WTC11 (cell line): ENCODE results near the gene DAD1. TPM values are rescaled to one million over a fixed set of nuclear protein-coding genes. Genes with fewer than 3 reads are reported as not detected.

Experiments
- ATAC-seq: fragments of 200-7000 bp; cut with Tn5 transposase; 2 replicates; pipeline ENCODE4 v1.10.0; 2021; ENCODE audit warnings: mild to moderate bottlenecking, moderate library complexity
- CTCF ChIA-PET: fragments of 300-600 bp; sonication (Branson Sonifier 250); formaldehyde crosslinking; loops from one replicate; lab custom pipeline; 2021; ENCODE audit warnings: antibody characterized with exemption; lab: Charles Lee
- POLR2A ChIA-PET: fragments of 350-600 bp; sonication (Branson Sonifier 250); formaldehyde crosslinking; loops from one replicate; lab custom pipeline; 2021; ENCODE audit warnings: antibody characterized with exemption; lab: Charles Lee
- DNase-seq: peaks from one replicate; pipeline ENCODE4 v3.0.0; 2021; ENCODE audit warnings: low spot score
- H3K27ac Mint-ChIP-seq: 2 replicates; pipeline ENCODE4 v1.8.0; 2021; ENCODE audit warnings: mixed read lengths
- H3K27me3 Mint-ChIP-seq: 2 replicates; pipeline ENCODE4 v1.8.0; 2021; ENCODE audit warnings: low read depth, mild to moderate bottlenecking, moderate library complexity, mixed read lengths
- H3K36me3 Mint-ChIP-seq: 2 replicates; pipeline ENCODE4 v1.8.0; 2021; ENCODE audit warnings: mixed read lengths
- H3K4me1 Mint-ChIP-seq: 2 replicates; pipeline ENCODE4 v1.8.0; 2022; ENCODE audit warnings: mixed read lengths
- H3K4me3 Mint-ChIP-seq: 2 replicates; pipeline ENCODE4 v1.8.0; 2021; ENCODE audit warnings: mild to moderate bottlenecking, moderate library complexity, mixed read lengths
- H3K9me3 Mint-ChIP-seq: 2 replicates; pipeline ENCODE4 v1.8.0; 2021; ENCODE audit warnings: mixed read lengths
- ATF1 ChIP-seq: sonication (generic); formaldehyde crosslinking; IDR thresholded peaks from 2 replicates; pipeline ENCODE4 v1.8.1; 2023; ENCODE audit warnings: mild to moderate bottlenecking, moderate library complexity, missing genetic modification reagents
- CREM ChIP-seq: sonication (generic); formaldehyde crosslinking; IDR thresholded peaks from 2 replicates; pipeline ENCODE4 v1.8.1; 2022; ENCODE audit warnings: mild to moderate bottlenecking, missing genetic modification reagents, moderate library complexity
- ELF4 ChIP-seq: sonication (generic); formaldehyde crosslinking; IDR thresholded peaks from 2 replicates; pipeline ENCODE4 v1.8.1; 2022; ENCODE audit warnings: low read depth, mild to moderate bottlenecking, moderate library complexity, missing genetic modification reagents
- KAT7 ChIP-seq: sonication (generic); formaldehyde crosslinking; IDR thresholded peaks from 2 replicates; pipeline ENCODE4 v1.8.1; 2023; ENCODE audit warnings: missing genetic modification reagents, mild to moderate bottlenecking, borderline replicate concordance
- MYBL2 ChIP-seq: sonication (generic); formaldehyde crosslinking; IDR thresholded peaks from 2 replicates; pipeline ENCODE4 v1.8.1; 2023; ENCODE audit warnings: mild to moderate bottlenecking, moderate library complexity, missing genetic modification reagents
- NR2C2 ChIP-seq: sonication (generic); formaldehyde crosslinking; IDR thresholded peaks from 2 replicates; pipeline ENCODE4 v1.8.0; 2022; ENCODE audit warnings: mild to moderate bottlenecking, missing genetic modification reagents
- SP1 ChIP-seq: sonication (generic); formaldehyde crosslinking; conservative IDR thresholded peaks from 2 replicates; pipeline ENCODE4 v1.8.1; 2022; ENCODE audit warnings: missing genetic modification reagents
- TCF7 ChIP-seq: sonication (generic); formaldehyde crosslinking; IDR thresholded peaks from 2 replicates; pipeline ENCODE4 v1.8.0; 2022; ENCODE audit warnings: mild to moderate bottlenecking, low read depth, missing genetic modification reagents, moderate library complexity
- ZBTB21 ChIP-seq: sonication (generic); formaldehyde crosslinking; IDR thresholded peaks from 2 replicates; pipeline ENCODE4 v1.8.1; 2023; ENCODE audit warnings: mild to moderate bottlenecking, missing genetic modification reagents, borderline replicate concordance
- ZNF219 ChIP-seq: sonication (generic); formaldehyde crosslinking; IDR thresholded peaks from 2 replicates; pipeline ENCODE4 v1.8.0; 2023; ENCODE audit warnings: missing genetic modification reagents, mild to moderate bottlenecking, borderline replicate concordance
- ZNF317 ChIP-seq: sonication (generic); formaldehyde crosslinking; IDR thresholded peaks from 2 replicates; pipeline ENCODE4 v1.8.1; 2023; ENCODE audit warnings: low read depth, mild to moderate bottlenecking, moderate library complexity, missing genetic modification reagents, borderline replicate concordance
- total RNA-seq: library from RNA; stranded (reverse); gene quantifications from 3 replicates; pipeline ENCODE4 v1.2.3, GENCODE V29; 2021
- TF ChIP-seq, protein P1 (sequence below): sonication (generic); formaldehyde crosslinking; conservative IDR thresholded peaks from 2 replicates; pipeline ENCODE4 v1.8.1; 2023; ENCODE audit warnings: mild to moderate bottlenecking, low read depth, missing genetic modification reagents, moderate library complexity
- TF ChIP-seq, protein P2 (sequence below): fragments of 200-600 bp; IDR thresholded peaks from 2 replicates; pipeline ENCODE4 v1.8.0; 2022; ENCODE audit warnings: antibody characterized with exemption
- TF ChIP-seq, protein P3 (sequence below): sonication (generic); formaldehyde crosslinking; IDR thresholded peaks from 2 replicates; pipeline ENCODE4 v1.8.1; 2023; ENCODE audit warnings: mild to moderate bottlenecking, moderate library complexity, missing genetic modification reagents
- TF ChIP-seq, protein P4 (sequence below): fragments of 250-450 bp; sonication (Bioruptor Pico); IDR thresholded peaks from 2 replicates; pipeline ENCODE4 v1.9.0; 2021; ENCODE audit warnings: mild to moderate bottlenecking, borderline replicate concordance
- TF ChIP-seq, protein P5 (sequence below): sonication (generic); formaldehyde crosslinking; IDR thresholded peaks from 2 replicates; pipeline ENCODE4 v1.8.1; 2022; ENCODE audit warnings: mild to moderate bottlenecking, missing genetic modification reagents, moderate library complexity, borderline replicate concordance
- TF ChIP-seq, protein P6 (sequence below): sonication (generic); formaldehyde crosslinking; IDR thresholded peaks from 2 replicates; pipeline ENCODE4 v1.8.0; 2023; ENCODE audit warnings: missing genetic modification reagents, mild to moderate bottlenecking, borderline replicate concordance

The DAD1 gene
- total RNA-seq, 1 experiment from 2014 or later: 125 TPM

DNA sequence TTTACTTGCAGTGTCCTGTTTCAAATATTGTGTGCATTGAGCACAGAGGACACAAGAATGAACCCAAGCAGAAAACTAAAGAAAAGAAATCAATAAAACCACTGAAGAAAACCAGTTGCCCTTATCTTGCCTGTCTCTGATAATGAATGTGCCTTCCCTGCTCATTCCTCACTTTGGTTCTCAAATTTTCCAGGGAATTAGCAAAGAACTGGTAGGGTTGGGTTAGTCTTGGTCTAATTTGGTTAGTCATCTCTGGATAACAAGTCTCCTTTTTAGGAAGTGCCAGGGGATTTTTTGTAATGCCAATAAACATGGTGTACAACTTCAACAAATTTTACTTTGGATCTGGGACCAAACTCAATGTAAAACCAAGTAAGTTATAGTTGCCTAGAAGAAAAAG, 65.7 kb downstream of the DAD1 start:
- Mint-ChIP-seq H3K27me3 (no peaks in the 10 kb centered on the region), H3K27ac (no peak overlapping the region), H3K4me3 (no peak overlapping the region)
- ATAC-seq (no peak), DNase-seq (no peak)
- POLR2A ChIA-PET: no interaction called here
- no peak for TF ChIP-seq ATF1
- no peak for TF ChIP-seq ELF4 (CRISPR knock-in tag)
- TF ChIP-seq CREM (CRISPR knock-in tag): no peak
- TF ChIP-seq, protein P1, sequence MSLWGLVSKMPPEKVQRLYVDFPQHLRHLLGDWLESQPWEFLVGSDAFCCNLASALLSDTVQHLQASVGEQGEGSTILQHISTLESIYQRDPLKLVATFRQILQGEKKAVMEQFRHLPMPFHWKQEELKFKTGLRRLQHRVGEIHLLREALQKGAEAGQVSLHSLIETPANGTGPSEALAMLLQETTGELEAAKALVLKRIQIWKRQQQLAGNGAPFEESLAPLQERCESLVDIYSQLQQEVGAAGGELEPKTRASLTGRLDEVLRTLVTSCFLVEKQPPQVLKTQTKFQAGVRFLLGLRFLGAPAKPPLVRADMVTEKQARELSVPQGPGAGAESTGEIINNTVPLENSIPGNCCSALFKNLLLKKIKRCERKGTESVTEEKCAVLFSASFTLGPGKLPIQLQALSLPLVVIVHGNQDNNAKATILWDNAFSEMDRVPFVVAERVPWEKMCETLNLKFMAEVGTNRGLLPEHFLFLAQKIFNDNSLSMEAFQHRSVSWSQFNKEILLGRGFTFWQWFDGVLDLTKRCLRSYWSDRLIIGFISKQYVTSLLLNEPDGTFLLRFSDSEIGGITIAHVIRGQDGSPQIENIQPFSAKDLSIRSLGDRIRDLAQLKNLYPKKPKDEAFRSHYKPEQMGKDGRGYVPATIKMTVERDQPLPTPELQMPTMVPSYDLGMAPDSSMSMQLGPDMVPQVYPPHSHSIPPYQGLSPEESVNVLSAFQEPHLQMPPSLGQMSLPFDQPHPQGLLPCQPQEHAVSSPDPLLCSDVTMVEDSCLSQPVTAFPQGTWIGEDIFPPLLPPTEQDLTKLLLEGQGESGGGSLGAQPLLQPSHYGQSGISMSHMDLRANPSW (CRISPR knock-in tag): no peak
- TF ChIP-seq ZBTB21 (CRISPR knock-in tag): no peak
- TF ChIP-seq, all 79 proteins: peak for 0
- CTCF ChIA-PET: no interaction called here
- Mint-ChIP-seq H3K36me3 (no peaks in the 10 kb centered on the region), H3K4me1 (peaks cover 3% of the 10 kb centered on the region), H3K9me3 (no peaks in the 10 kb centered on the region)

DNA sequence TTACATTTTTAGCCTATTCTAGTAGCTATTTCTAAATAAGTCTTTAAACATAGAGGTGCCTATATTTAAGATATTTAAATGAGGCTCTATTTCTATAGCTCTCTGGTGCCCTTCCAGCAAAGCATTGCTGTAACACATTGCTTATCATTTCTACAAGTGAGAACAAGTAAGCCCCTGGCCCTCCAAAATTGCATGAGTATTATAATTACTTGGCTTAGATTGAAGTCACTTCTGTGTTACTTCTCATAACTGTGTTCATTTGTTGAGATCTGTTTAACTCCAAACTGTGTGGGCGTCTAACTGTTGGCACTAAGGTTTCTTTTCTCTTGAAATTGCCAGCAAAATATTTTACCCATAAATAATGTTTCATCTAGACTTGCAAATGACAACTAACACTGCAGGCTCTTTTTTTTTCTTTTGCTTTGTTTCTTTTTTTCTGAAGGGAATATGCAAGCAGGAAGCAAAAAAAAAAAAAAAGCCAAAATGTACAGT, 66.5 kb downstream of the DAD1 start:
- Mint-ChIP-seq H3K36me3 (no peaks in the 10 kb centered on the region), H3K4me1 (peaks cover 9% of the 10 kb centered on the region), H3K4me3 (no peak overlapping the region), H3K27me3 (no peaks in the 10 kb centered on the region), H3K27ac (no peak overlapping the region), H3K9me3 (no peaks in the 10 kb centered on the region)
- DNase-seq (no peak), ATAC-seq (no peak)
- CTCF ChIA-PET: no interaction called here
- TF ChIP-seq MYBL2 (no peak), ZNF219 (no peak), ZNF317 (CRISPR knock-in tag) (no peak), NR2C2 (CRISPR knock-in tag) (no peak), SP1 (CRISPR knock-in tag) (no peak), TCF7 (CRISPR knock-in tag) (no peak), KAT7 (CRISPR knock-in tag) (no peak)
- TF ChIP-seq, protein P2, sequence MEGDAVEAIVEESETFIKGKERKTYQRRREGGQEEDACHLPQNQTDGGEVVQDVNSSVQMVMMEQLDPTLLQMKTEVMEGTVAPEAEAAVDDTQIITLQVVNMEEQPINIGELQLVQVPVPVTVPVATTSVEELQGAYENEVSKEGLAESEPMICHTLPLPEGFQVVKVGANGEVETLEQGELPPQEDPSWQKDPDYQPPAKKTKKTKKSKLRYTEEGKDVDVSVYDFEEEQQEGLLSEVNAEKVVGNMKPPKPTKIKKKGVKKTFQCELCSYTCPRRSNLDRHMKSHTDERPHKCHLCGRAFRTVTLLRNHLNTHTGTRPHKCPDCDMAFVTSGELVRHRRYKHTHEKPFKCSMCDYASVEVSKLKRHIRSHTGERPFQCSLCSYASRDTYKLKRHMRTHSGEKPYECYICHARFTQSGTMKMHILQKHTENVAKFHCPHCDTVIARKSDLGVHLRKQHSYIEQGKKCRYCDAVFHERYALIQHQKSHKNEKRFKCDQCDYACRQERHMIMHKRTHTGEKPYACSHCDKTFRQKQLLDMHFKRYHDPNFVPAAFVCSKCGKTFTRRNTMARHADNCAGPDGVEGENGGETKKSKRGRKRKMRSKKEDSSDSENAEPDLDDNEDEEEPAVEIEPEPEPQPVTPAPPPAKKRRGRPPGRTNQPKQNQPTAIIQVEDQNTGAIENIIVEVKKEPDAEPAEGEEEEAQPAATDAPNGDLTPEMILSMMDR: no peak
- TF ChIP-seq, protein P3, sequence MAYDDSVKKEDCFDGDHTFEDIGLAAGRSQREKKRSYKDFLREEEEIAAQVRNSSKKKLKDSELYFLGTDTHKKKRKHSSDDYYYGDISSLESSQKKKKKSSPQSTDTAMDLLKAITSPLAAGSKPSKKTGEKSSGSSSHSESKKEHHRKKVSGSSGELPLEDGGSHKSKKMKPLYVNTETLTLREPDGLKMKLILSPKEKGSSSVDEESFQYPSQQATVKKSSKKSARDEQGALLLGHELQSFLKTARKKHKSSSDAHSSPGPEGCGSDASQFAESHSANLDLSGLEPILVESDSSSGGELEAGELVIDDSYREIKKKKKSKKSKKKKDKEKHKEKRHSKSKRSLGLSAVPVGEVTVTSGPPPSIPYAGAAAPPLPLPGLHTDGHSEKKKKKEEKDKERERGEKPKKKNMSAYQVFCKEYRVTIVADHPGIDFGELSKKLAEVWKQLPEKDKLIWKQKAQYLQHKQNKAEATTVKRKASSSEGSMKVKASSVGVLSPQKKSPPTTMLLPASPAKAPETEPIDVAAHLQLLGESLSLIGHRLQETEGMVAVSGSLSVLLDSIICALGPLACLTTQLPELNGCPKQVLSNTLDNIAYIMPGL (CRISPR knock-in tag): no peak
- TF ChIP-seq, protein P4, sequence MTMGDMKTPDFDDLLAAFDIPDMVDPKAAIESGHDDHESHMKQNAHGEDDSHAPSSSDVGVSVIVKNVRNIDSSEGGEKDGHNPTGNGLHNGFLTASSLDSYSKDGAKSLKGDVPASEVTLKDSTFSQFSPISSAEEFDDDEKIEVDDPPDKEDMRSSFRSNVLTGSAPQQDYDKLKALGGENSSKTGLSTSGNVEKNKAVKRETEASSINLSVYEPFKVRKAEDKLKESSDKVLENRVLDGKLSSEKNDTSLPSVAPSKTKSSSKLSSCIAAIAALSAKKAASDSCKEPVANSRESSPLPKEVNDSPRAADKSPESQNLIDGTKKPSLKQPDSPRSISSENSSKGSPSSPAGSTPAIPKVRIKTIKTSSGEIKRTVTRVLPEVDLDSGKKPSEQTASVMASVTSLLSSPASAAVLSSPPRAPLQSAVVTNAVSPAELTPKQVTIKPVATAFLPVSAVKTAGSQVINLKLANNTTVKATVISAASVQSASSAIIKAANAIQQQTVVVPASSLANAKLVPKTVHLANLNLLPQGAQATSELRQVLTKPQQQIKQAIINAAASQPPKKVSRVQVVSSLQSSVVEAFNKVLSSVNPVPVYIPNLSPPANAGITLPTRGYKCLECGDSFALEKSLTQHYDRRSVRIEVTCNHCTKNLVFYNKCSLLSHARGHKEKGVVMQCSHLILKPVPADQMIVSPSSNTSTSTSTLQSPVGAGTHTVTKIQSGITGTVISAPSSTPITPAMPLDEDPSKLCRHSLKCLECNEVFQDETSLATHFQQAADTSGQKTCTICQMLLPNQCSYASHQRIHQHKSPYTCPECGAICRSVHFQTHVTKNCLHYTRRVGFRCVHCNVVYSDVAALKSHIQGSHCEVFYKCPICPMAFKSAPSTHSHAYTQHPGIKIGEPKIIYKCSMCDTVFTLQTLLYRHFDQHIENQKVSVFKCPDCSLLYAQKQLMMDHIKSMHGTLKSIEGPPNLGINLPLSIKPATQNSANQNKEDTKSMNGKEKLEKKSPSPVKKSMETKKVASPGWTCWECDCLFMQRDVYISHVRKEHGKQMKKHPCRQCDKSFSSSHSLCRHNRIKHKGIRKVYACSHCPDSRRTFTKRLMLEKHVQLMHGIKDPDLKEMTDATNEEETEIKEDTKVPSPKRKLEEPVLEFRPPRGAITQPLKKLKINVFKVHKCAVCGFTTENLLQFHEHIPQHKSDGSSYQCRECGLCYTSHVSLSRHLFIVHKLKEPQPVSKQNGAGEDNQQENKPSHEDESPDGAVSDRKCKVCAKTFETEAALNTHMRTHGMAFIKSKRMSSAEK (CRISPR knock-in tag): no peak
- TF ChIP-seq, protein P5, sequence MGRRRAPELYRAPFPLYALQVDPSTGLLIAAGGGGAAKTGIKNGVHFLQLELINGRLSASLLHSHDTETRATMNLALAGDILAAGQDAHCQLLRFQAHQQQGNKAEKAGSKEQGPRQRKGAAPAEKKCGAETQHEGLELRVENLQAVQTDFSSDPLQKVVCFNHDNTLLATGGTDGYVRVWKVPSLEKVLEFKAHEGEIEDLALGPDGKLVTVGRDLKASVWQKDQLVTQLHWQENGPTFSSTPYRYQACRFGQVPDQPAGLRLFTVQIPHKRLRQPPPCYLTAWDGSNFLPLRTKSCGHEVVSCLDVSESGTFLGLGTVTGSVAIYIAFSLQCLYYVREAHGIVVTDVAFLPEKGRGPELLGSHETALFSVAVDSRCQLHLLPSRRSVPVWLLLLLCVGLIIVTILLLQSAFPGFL (CRISPR knock-in tag): no peak
- TF ChIP-seq, protein P6, sequence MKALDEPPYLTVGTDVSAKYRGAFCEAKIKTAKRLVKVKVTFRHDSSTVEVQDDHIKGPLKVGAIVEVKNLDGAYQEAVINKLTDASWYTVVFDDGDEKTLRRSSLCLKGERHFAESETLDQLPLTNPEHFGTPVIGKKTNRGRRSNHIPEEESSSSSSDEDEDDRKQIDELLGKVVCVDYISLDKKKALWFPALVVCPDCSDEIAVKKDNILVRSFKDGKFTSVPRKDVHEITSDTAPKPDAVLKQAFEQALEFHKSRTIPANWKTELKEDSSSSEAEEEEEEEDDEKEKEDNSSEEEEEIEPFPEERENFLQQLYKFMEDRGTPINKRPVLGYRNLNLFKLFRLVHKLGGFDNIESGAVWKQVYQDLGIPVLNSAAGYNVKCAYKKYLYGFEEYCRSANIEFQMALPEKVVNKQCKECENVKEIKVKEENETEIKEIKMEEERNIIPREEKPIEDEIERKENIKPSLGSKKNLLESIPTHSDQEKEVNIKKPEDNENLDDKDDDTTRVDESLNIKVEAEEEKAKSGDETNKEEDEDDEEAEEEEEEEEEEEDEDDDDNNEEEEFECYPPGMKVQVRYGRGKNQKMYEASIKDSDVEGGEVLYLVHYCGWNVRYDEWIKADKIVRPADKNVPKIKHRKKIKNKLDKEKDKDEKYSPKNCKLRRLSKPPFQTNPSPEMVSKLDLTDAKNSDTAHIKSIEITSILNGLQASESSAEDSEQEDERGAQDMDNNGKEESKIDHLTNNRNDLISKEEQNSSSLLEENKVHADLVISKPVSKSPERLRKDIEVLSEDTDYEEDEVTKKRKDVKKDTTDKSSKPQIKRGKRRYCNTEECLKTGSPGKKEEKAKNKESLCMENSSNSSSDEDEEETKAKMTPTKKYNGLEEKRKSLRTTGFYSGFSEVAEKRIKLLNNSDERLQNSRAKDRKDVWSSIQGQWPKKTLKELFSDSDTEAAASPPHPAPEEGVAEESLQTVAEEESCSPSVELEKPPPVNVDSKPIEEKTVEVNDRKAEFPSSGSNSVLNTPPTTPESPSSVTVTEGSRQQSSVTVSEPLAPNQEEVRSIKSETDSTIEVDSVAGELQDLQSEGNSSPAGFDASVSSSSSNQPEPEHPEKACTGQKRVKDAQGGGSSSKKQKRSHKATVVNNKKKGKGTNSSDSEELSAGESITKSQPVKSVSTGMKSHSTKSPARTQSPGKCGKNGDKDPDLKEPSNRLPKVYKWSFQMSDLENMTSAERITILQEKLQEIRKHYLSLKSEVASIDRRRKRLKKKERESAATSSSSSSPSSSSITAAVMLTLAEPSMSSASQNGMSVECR (CRISPR knock-in tag): no peak
- POLR2A ChIA-PET: no interaction called here
